Cardiac septum (tissue), 1 donor: ENCODE measurements around the gene TMEM63A. TPM values are rescaled to one million over a fixed set of nuclear protein-coding genes. Genes with fewer than 3 reads are reported as not detected.
A peak's percentile ranks its signal among the peaks of the same experiment; 100 is the strongest.
"Not testable (repeated sequence)": the region's sequence is repeated elsewhere in the genome, so short reads cannot be mapped to it uniquely, and the experiment has no call there.

Source experiments
- DNase-seq: peaks from one replicate; pipeline ENCODE4 v3.0.0-alpha.2; 2020; ENCODE audit warnings: low spot score
- intact Hi-C: fragments of 100-400 bp; cut with DNase I; formaldehyde crosslinking; loops from one replicate; pipeline ENCODE4 v1.14.0; 2022
- microRNA-seq: library from miRNA; unstranded; fragments of <30 nt; microRNA quantifications from one replicate; pipeline ENCODE4 v1.2.0, GENCODE V29; 2020
- total RNA-seq: library from RNA; stranded (reverse); fragmentation: NEBNext Ultra II Directional; extraction: Animal tissue kit (Norgen Biotek cat#: 25700); gene quantifications from one replicate; pipeline ENCODE4 v1.2.1, GENCODE V29; 2021
- donor health status: DM: no; HTN: no; CAD: no.

TMEM63A gene
- total RNA-seq, 1 donor from 2014 or later = 21.4 TPM

- intact Hi-C loops = loop anchor here (5.0 kb wide), 1 partner anchor 69 kb away; the partner anchor contains the start of gene TMEM63A
- no peak for DNase-seq
Observed at GRCh38 chr1:225813214-225813964, 68.8 kb downstream of the TMEM63A start.

- DNase-seq = no peak
- intact Hi-C loops = loop anchor here (5.0 kb wide), 1 partner anchor 70 kb away; the partner anchor contains the start of gene TMEM63A
Observed at GRCh38 chr1:225812488-225813213, 69.5 kb downstream of the TMEM63A start.

- no peak for DNase-seq
- intact Hi-C loops = loop anchor here (5.0 kb wide), 1 partner anchor 70 kb away; the partner anchor contains the start of gene TMEM63A
Observed at GRCh38 chr1:225811622-225812487, 70.3 kb downstream of the TMEM63A start.

GRCh38 chr1:225810579-225811538 lies 71.3 kb downstream of the TMEM63A start:
- intact Hi-C loops = loop anchor here (1.0 to 5.0 kb wide), 2 partner anchors 34 to 71 kb away; partner anchors contain the start of genes SRP9 and TMEM63A
- not testable (repeated sequence) for DNase-seq

GRCh38 chr1:225809842-225810578 lies 72.2 kb downstream of the TMEM63A start, which contains the start of gene EPHX1:
Gene EPHX1 (plus strand): TSS chr1:225810124. CDS start chr1:225828730, 18,606 bp downstream.
- peak; percentile 95 for DNase-seq

GRCh38 chr1:225808136-225808535 lies 74.0 kb downstream of the TMEM63A start:
- no peak for DNase-seq

More at GRCh38 chr1:225809842-225810578, 72.2 kb downstream of the TMEM63A start, which contains the start of gene EPHX1:
- intact Hi-C loops = loop anchor here (1.0 to 5.0 kb wide), 2 partner anchors 33 to 72 kb away; partner anchors contain the start of genes SRP9 and TMEM63A

GRCh38 chr1:225806736-225807135 lies 75.4 kb downstream of the TMEM63A start:
- DNase-seq, intact Hi-C loops: not testable (repeated sequence)

More at GRCh38 chr1:225808136-225808535, 74.0 kb downstream of the TMEM63A start:
- intact Hi-C loops = no loop called here

- intact Hi-C loops = no loop called here
- no peak for DNase-seq
Observed at GRCh38 chr1:225806249-225806648, 75.9 kb downstream of the TMEM63A start.

- not testable (repeated sequence) for DNase-seq
Observed at GRCh38 chr1:225801146-225801545, 81.0 kb downstream of the TMEM63A start.

GRCh38 chr1:225796097-225796496 lies 86.1 kb downstream of the TMEM63A start:
- DNase-seq = not testable (repeated sequence)

More at GRCh38 chr1:225801146-225801545, 81.0 kb downstream of the TMEM63A start:
- intact Hi-C loops = not testable (repeated sequence)

More at GRCh38 chr1:225796097-225796496, 86.1 kb downstream of the TMEM63A start:
- intact Hi-C loops = not testable (repeated sequence)

Small RNAs within 50 kb of the gene (microRNA-seq; reads per million reads assigned to microRNA genes)
- not detected for gene MIR6741

Other genes with a start within 250 kb of the TMEM63A start
- gene ENAH, start 229.3 kb downstream of the TMEM63A start, total RNA-seq = 195 TPM
- gene SRP9, start 104.6 kb downstream of the TMEM63A start, total RNA-seq = 182 TPM
- 39.2 TPM for gene EPHX1, start 72.3 kb downstream of the TMEM63A start, total RNA-seq
- gene LEFTY1, start 6.8 kb upstream of the TMEM63A start, total RNA-seq = not detected
- 68.6 TPM for gene PYCR2, start 41.9 kb upstream of the TMEM63A start, total RNA-seq
- gene LEFTY2, start 58.8 kb upstream of the TMEM63A start, total RNA-seq = 0.65 TPM
- 14.6 TPM for gene SDE2, start 117.0 kb upstream of the TMEM63A start, total RNA-seq
- 311 TPM for gene H3-3A, start 180.3 kb upstream of the TMEM63A start, total RNA-seq